Measurements from ENCODE around the gene PIP5K1C. TPM values are rescaled to one million over a fixed set of nuclear protein-coding genes. Genes with fewer than 3 reads are reported as not detected.
"Not testable (repeated sequence)": the region's sequence is repeated elsewhere in the genome, so short reads cannot be mapped to it uniquely, and the experiment has no call there.

PIP5K1C gene
- total RNA-seq, 1 experiment from 2014 or later: 2.8 TPM

GRCh38 chr19:3648037-3648905 lies 52.0 kb downstream of the PIP5K1C start:
- H3K4me3 ChIP-seq: no peak overlapping the region
- no peaks in the 10 kb centered on the region for H3K9me3 ChIP-seq
- no peaks in the 10 kb centered on the region for H3K27me3 ChIP-seq
- H3K36me3 ChIP-seq: no peaks in the 10 kb centered on the region
- no peak for DNase-seq

DNA sequence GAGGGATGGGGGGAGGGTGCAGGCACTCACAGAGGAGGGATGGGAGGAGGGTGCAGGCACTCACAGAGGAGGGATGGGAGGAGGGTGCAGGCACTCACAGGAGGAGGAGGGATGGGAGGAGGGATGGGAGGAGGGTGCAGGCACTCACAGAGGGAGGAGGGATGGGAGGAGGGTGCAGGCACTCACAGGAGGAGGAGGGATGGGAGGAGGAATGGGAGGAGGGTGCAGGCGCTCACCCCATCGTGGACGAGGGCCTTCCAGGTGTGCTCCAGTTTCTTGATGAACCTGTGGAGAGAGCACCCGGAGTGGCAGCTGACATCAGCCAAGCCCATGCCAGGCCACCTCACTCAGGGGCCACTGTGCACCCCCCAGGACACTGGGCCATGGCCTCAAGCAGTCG lies 53.2 kb downstream of the PIP5K1C start:
- not testable (repeated sequence) for H3K4me3 ChIP-seq, DNase-seq, H3K9me3 ChIP-seq, H3K36me3 ChIP-seq, H3K27me3 ChIP-seq

DNA sequence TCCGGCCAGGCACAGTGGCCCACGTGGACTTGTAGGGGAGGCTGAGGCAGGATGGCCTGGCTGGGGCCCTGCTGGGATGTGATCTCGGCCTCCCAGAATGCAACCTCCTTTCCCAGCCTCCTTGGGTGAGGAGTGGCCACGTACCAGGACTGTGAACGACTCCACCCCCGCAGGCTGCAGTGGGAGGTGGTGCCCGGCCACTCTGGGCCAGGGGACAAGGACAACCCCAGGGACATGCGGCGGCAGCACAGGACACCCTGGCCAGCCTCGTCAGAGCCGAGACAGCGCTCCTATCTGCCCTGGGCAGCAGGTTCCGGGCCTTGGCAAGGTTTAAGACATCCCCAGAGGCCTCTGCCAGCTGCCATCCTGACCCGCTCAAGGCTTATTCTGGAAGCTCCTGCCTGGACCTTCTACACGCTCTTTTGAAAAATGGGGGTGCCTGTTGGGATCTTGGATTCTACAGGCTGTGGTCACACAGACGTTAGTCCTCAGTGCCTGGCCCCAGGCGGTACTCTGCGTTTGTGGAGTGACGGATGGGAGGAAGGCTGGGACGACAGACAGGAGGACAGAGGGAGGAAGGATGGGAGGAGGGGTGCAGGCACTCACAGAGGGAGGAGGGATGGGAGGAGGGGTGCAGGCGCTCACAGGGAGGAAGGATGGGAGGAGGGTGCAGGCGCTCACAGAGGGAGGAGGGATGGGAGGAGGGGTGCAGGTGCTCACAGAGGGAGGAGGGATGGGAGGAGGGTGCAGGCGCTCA lies 53.8 kb downstream of the PIP5K1C start:
- H3K27me3 ChIP-seq: no peaks in the 10 kb centered on the region
- H3K4me3 ChIP-seq: no peak overlapping the region
- no peaks in the 10 kb centered on the region for H3K9me3 ChIP-seq
- no peaks in the 10 kb centered on the region for H3K36me3 ChIP-seq
- no peak for DNase-seq

- no peak for DNase-seq
- Histone ChIP-seq H3K4me3 (no peak overlapping the region), H3K36me3 (no peaks in the 10 kb centered on the region), H3K9me3 (no peaks in the 10 kb centered on the region), H3K27me3 (no peaks in the 10 kb centered on the region)
Observed at GRCh38 chr19:3645726-3646125, 54.5 kb downstream of the PIP5K1C start.

GRCh38 chr19:3645067-3645396 lies 55.2 kb downstream of the PIP5K1C start:
- no peak for DNase-seq
- no peaks in the 10 kb centered on the region for H3K9me3 ChIP-seq
- H3K27me3 ChIP-seq: no peaks in the 10 kb centered on the region
- no peaks in the 10 kb centered on the region for H3K36me3 ChIP-seq
- no peak overlapping the region for H3K4me3 ChIP-seq

DNA sequence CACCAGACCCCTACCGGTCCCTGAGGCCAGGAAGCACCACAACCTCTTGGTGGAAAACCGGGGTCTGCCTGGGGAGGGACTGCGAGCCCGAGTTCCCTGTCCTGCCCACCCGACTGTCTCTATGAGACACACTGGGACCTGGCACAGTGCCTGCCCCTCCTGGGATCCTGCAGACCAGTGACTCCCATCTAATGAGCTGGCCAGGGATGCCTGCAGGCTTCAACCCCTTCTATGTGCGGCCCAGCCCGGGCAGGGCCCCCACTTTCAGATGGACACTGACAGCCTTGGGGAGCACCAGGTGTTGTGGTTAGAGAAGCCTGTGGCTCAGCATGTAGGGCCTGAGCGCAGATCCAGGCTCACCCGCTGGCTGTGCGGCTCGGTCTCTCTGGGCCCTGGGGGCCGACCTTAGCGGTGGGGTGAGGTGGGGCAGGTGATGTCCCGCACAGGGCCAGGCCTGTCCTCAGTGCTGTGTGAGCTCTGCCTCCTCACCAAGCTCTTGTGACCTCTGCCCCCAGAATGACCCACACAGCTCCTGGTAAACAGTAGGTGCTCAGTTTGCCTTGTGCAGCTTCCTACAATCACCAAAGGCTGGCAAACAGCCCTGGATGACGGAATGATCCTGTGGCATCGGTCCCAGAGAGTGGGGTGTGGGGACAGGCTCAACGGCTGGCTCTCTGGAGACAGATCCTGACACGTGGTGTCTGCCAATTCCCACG lies 55.8 kb downstream of the PIP5K1C start:
- Histone ChIP-seq H3K36me3 (no peaks in the 10 kb centered on the region), H3K9me3 (no peaks in the 10 kb centered on the region), H3K4me3 (no peak overlapping the region), H3K27me3 (no peaks in the 10 kb centered on the region)
- DNase-seq: peak; percentile 41

GRCh38 chr19:3643674-3644313 lies 56.5 kb downstream of the PIP5K1C start:
- no peaks in the 10 kb centered on the region for H3K27me3 ChIP-seq

GRCh38 chr19:3642987-3643673 lies 57.1 kb downstream of the PIP5K1C start:
- Histone ChIP-seq H3K4me3 (no peak overlapping the region), H3K27me3 (no peaks in the 10 kb centered on the region), H3K9me3 (no peaks in the 10 kb centered on the region), H3K36me3 (no peaks in the 10 kb centered on the region)
- DNase-seq: no peak

More at GRCh38 chr19:3643674-3644313, 56.5 kb downstream of the PIP5K1C start:
- no peak for DNase-seq
- H3K9me3 ChIP-seq: no peaks in the 10 kb centered on the region
- no peak overlapping the region for H3K4me3 ChIP-seq
- no peaks in the 10 kb centered on the region for H3K36me3 ChIP-seq

GRCh38 chr19:3642296-3642695 lies 58.0 kb downstream of the PIP5K1C start:
- DNase-seq: no peak
- Histone ChIP-seq H3K4me3 (no peak overlapping the region), H3K27me3 (no peaks in the 10 kb centered on the region), H3K9me3 (no peaks in the 10 kb centered on the region), H3K36me3 (no peaks in the 10 kb centered on the region)

- Histone ChIP-seq H3K27me3 (no peaks in the 10 kb centered on the region), H3K9me3 (no peaks in the 10 kb centered on the region), H3K36me3 (no peaks in the 10 kb centered on the region), H3K4me3 (no peak overlapping the region)
- no peak for DNase-seq
Observed at GRCh38 chr19:3641515-3642269, 58.6 kb downstream of the PIP5K1C start.

DNA sequence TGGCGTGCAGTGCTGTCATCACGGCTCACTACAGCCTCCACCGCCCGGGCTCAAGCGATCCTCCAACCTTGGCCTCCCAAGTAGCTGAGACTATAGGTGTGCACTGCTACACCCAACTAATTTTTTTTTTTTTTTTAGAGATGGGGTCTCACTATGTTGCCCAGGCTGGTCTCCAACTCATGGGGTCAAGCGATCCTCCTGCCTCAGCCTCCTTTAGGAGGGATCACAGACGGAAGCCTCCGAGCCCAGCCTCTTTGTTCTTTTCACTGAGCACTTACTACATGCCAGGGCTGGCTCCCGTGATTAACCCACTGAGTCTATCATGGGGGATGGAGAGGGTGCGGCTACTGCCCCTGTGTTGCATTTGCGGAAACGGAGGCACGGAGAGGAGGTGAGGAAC lies 60.8 kb downstream of the PIP5K1C start:
- Histone ChIP-seq H3K9me3 (no peaks in the 10 kb centered on the region), H3K27me3 (no peaks in the 10 kb centered on the region), H3K36me3 (no peaks in the 10 kb centered on the region), H3K4me3 (no peak overlapping the region)
- DNase-seq: no peak

DNA sequence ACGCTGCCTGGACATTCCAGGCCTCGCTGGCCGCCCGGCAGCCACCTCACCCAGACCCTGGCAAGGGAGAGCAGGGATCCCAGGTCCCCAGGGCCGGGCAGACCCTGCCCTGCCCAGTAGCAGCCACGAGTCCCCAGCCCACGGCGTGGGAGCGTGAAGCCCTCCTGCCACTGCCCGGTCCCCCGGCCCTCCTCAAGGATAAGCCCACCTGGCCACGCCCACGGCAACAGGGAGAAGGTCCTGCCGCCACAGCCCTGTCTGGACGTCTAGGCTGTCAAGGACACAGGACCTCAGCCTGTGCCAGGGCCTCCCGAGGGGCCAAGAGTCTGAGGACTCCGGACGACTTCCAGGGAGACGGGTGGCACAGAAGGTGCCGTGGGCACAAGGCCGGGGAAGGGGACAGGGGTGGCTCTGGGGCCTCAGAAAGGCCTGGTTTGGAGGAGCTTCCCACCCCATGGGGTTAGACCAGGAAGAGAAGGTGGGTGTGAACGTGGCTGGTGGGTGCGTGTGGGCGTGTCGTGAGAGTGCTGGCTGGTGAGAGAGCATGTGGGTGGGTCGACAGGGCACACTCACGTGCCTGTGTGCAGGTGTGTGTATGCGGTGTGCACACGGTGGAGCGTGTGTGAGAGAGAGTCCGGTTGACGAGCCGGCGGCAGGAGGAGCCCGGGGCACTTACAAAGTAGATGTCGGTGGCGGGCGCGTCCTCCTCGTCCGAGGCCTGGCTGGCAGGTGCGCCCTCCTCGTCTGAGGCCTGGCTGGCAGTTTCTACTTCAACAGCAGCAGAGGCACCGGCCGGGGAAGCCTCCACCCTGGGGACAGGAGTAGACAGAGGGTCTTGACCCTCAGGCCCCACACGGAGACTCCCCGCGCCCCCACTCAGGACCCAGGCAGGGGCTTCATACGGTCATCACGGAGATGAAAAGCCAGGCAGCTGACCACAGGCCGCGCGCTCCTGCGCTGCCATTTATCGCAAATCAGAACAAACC lies 61.8 kb downstream of the PIP5K1C start:
- no peaks in the 10 kb centered on the region for H3K9me3 ChIP-seq
- no peak overlapping the region for H3K4me3 ChIP-seq
- no peaks in the 10 kb centered on the region for H3K27me3 ChIP-seq
- no peaks in the 10 kb centered on the region for H3K36me3 ChIP-seq
- DNase-seq: no peak

DNA sequence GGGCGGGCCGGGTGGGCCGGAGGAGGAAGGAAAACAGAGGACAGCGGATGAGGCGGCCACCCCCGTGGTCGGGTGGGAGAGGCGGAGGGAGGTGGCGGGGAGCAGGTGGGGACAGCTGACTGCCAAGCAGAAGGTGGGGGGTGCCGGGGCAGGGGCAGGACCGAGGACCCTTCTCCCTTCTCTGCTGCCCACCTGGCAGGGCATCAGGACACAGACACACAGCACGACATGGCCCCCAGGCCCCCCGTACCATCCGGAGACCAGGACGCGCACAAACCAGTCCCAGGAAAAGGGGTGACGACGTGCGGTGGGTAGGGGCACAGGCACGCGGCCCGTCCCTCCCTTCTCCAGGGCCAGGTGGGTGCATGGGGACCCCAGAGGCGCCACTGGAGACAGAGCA lies 62.6 kb downstream of the PIP5K1C start:
- DNase-seq: no peak
- Histone ChIP-seq H3K36me3 (no peaks in the 10 kb centered on the region), H3K9me3 (no peaks in the 10 kb centered on the region), H3K27me3 (no peaks in the 10 kb centered on the region), H3K4me3 (no peak overlapping the region)

GRCh38 chr19:3636962-3637361 lies 63.3 kb downstream of the PIP5K1C start:
- H3K36me3 ChIP-seq: no peaks in the 10 kb centered on the region
- DNase-seq: no peak
- no peaks in the 10 kb centered on the region for H3K27me3 ChIP-seq
- no peak overlapping the region for H3K4me3 ChIP-seq
- no peaks in the 10 kb centered on the region for H3K9me3 ChIP-seq

DNA sequence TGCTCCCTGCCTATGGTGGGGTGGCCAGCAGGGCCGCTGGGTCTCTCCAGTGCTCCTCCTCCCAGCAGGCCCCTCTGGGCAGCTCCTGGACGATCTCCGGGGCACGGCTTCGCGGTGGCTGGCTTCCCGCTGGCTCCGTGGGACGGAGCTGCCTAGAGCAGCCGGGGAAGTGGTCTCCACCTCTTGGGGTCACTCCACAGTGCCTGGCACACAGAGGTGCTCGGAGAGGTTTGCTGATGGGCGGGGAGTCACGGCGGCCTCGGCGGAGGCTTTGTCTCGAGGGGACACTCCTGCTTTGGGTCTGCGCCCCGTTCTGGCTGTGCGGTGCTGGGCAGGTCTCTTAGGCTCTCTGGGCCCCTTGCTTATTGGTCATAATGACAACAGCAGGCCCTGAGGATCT lies 63.8 kb downstream of the PIP5K1C start:
- Histone ChIP-seq H3K4me3 (no peak overlapping the region), H3K27me3 (no peaks in the 10 kb centered on the region), H3K36me3 (no peaks in the 10 kb centered on the region), H3K9me3 (no peaks in the 10 kb centered on the region)
- DNase-seq: no peak
